HG02763 (cell line): Measurements from ENCODE around the gene TSPAN17.
"Not testable (repeated sequence)": the region's sequence is repeated elsewhere in the genome, so short reads cannot be mapped to it uniquely, and the experiment has no call there.

Experiments used
- ATAC-seq: cut with Tn5 transposase; IDR thresholded peaks from one replicate; pipeline ENCODE4 v1.9.1; 2021; ENCODE audit warnings: mild to moderate bottlenecking, moderate library complexity; ENCODE audit not compliant: unreplicated experiment

The TSPAN17 gene

DNA sequence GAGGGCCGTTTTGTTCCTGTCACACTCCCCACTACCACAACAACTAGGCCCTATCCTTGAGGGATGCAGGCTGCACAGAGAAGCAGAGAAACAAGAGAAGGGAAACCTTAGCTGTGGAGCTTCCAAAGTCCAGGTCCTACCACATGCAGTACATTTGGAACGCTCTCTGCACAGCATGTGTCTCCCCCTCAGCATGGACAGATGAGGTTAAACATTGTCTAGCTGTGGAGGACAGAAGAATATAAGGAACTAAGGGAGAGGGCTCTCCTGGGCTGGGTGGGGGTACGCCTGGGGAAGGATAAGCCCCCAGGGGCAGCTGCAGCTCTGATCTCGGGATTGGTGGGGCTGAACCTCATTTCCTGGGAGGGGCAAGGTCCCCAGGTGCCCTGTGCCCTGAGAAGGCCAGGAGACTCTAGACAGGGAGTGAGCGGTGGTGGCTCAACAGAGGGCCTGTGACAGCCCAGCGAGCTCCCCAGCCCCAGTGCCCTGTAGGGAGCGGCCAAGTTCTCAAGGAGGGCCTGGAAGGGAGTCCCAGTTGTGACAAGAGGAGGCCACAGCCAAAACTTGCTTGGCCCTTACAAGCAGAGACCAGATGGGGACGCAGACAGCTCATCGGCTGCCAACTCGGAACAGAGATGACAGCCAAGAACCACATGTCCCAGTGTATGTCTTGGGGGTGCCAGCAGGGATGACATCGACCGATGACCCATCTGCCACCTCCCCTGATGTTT lies 30.1 kb downstream of the TSPAN17 start:
- ATAC-seq = no peak

- ATAC-seq = no peak
Observed at GRCh38 chr5:176678584-176678983, 31.3 kb downstream of the TSPAN17 start.

- ATAC-seq = no peak
Observed at GRCh38 chr5:176679365-176680225, 32.3 kb downstream of the TSPAN17 start.

DNA sequence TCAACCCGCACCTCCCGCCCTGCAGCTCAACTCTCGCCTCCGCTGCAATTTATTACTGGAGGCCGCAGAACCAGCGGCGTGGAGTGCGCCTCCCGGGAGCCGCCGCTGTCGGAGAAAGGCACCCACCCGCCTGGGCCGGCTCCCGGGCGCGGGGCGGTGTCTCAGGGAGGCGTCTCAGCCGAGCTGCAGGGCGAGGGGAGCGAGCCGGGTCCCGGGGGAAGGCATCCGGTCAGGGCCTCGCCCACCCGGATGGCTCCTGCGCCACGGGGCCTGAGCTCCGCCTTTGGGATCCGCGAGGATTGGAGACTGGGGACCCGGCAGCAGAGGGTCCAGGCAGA lies 32.9 kb downstream of the TSPAN17 start:
- no peak for ATAC-seq

DNA sequence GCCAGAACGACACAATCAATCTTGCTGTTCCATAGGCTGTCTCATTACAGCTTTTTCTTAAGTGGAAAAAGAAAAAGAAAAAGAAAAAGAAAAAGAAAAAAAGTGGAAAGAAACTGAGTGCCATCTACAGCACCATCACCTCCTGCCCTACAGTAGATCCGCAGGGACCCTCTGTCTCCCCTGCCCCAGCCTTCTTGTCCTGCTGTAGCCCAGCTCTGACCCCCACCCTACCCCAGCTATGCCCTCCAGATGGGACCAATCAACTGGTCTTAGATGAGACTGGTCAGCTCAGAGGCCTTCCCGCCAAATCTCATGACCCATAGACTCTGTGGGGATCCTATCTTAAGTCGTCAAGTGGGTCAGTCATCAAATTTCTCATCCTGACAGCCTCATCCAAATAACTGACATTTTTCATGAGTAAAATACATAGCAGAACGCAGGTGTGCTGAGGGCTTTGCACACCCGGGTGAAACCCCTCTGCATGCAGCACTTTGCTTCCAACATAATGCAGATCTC lies 34.8 kb downstream of the TSPAN17 start:
- ATAC-seq = no peak

GRCh38 chr5:176685010-176685409 lies 37.7 kb downstream of the TSPAN17 start:
- ATAC-seq = no peak

DNA sequence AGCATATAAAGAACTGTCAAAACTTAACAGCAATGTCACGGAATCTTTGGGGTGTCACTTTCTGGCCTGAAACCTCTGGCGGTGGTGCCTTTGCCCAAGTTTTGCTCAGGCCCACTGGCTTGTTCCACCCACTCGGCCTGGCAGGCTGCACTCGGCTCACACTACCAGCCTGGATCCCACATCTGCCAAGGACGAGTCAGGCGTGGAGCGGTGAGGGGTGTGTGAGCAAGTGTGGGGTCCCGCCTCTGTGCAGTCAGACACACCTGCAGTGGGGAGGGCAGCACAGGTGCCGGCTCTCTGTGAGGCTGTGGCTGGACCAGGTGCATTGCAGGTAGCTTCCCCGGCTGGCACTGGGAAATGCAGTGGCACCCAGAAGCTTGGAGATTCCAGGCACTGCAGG lies 40.0 kb downstream of the TSPAN17 start:
- ATAC-seq = no peak

DNA sequence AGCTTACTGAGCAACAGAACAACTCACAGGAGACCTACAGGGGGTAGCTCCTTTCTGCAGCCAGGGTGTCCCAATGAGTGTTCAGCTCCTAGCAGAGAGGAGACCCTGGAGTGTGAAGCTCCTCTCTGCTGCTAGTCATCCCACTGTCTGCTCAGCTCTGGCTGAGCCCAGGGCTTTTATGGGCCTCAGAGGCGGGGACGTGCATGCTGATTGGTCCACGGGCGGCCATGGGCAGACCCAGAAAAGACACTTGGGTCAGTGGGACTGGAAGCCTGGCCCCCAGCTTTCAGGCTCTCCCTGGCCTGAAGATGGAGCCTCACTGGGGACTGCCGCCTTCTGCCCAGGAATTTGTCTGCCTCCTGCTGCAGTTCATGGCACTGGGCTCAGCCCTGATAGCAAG lies 40.6 kb downstream of the TSPAN17 start:
- no peak for ATAC-seq

- ATAC-seq = no peak
Observed at GRCh38 chr5:176690911-176691310, 43.6 kb downstream of the TSPAN17 start.

DNA sequence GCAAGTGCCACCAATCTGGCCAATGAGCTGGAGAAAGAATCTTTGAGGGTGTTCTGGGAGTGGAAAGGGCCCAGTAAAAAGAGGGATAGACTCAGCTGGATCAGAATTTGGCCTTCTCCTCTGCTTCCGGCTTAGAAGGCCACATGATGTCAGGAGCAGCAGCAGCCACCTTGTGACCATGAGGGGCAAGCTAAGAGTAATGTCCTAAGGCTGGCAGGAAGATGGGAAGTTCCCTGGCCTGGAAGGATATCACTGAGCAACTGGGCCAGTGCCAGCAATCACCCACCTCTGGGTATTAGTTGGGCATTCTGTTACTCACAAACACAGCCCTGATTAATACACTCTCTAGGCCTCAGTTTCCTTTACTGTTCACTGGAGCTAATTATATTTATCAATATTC lies 44.2 kb downstream of the TSPAN17 start:
- ATAC-seq = no peak

DNA sequence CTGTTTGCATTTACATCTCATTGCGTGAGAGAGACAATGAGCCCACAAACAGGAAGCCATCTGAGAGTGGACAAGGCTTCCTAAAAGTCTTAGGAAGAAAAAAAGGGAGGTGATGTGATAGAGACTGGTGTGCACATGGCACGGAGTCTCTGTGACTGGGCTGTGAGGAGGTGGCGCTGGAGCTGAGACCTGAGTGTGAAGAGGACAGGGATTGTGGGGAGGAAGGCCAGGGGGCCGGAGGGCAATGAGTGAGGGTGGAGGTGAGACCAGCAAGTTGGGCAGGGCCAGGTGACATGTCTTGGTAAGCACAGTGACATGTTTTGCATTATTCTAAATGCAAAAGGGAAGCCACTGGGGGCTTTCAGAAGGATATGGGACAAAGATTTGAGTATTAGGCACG lies 45.0 kb downstream of the TSPAN17 start:
- ATAC-seq = no peak

DNA sequence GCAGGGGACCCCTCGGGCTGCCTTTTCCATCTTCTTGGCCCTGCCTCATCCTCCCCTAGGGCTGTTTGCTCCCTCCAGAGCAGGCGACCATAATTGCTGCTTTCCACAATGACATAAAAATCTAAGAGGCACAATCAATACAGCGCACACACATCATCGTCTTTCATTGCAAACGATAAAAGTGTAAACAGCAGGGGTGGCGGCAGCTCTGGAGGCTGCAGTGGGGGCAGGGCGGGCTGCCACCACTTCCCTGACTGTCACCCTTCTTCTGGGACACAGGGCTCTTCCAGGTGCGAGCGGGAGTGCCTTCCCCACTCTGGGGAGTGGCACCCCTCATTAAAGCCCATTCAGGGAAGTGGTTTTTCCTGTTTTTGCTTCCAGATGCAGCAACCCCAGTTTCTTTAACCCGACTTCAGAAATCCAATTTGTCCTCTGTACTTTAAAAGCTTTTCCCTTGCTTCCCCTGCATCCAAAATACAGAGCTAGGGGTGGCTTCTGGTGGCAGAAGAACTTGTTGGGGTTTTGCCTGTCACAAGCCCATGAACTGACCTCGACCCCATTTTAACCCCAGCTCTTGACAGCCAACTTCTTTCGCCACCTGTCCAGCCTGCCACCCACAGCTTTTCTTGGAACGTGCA lies 45.7 kb downstream of the TSPAN17 start:
- no peak for ATAC-seq

DNA sequence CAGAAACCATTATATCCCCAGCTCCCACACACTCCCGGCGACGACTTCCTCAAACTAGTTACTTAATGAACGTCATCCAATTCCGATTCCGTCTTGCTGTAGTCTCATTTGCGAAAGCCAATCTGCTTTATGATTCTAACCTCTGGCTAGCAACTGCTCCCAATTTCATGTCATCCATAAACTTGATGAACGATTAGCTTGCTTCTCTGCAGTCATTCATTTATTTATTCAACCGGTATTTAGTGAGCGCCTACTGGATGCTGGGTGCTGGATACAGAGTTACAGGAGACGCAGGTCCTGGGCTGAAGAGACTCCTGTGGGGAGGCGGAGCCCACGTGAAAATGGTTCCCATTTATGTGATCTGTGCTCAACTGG lies 46.2 kb downstream of the TSPAN17 start:
- ATAC-seq = no peak

DNA sequence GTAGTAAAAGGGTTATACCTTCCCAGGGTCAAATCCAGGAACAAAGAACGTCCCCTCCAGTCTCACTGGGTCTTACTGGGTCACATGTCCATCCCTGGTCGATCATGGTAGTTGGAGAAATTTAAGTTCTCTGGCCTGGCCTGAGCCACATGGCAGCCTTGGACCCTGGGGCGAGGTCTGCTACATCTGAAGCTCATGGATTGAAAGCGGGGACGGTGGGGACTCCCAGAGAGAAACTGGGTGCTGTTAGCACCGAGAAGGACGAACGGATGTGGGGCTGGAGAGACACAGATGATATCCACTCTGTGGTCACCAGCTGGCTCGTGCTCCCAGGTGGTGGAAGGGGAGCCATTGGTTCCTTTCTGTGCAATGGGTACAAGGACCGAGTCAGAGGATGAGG lies 46.9 kb downstream of the TSPAN17 start:
- ATAC-seq = no peak

- ATAC-seq = no peak
Observed at GRCh38 chr5:176694631-176695030, 47.3 kb downstream of the TSPAN17 start.

- no peak for ATAC-seq
Observed at GRCh38 chr5:176695073-176695472, 47.8 kb downstream of the TSPAN17 start.

DNA sequence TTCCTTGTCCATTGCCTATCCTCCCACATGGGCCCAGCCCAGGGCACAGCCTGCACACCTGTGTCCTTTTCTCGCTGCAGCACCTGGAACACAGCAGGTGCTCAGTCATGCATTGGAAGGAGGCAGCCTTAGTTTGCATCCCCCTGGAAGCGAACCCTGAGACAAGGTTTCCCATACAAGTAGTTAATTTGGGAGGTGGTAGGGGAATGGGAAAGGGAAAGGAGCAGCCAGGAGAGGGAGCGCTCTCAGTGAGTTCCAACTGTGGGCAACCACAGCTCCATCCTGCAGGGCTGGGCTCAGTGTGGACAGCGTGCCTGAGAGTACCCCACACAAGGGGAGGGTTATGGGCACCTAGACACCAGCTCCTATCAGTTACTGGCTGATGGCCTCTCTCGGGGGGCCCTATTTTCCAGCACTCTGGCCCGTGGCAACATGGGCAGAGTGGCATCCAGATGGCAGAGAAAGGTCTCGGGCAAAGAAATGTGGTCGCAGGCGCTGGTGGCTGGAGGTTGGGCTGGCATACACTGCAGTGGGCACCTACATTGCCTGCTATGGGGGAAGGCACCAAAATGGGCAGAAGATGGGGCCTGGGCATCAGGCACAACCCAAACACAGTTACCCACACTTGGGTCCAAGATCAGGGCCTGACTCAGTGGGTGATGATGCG lies 50.1 kb downstream of the TSPAN17 start:
- no peak for ATAC-seq

- ATAC-seq = no peak
Observed at GRCh38 chr5:176697934-176698538, 50.8 kb downstream of the TSPAN17 start.

DNA sequence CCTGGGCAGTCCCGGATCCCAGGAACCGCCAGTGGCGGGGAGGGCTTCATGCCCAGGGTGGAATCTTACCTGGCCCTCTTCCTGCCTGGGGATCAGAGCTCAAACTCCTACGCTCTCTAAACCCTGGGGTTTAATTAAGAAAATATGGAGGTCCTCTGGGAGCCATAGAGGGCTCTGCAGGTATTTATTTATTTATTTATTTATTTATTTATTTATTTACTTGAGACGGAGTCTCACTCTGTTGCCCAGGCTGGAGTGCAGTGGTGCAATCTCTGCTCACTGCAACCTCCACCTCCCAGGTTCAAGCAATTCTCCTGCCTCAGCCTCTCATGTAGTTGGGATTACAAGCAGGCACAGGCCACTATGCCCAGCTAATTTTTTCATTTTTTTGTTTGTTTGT lies 52.2 kb downstream of the TSPAN17 start:
- ATAC-seq = not testable (repeated sequence)

GRCh38 chr5:176700239-176700847 lies 53.1 kb downstream of the TSPAN17 start:
- ATAC-seq = no peak
